NCI-H510A treated with DMSO at 0.1 percent for 48 hours (cell line): ENCODE measurements around the gene NOS1.
"Not testable (repeated sequence)": the region's sequence is repeated elsewhere in the genome, so short reads cannot be mapped to it uniquely, and the experiment has no call there.

Source experiments
- DNase-seq: peaks from one replicate; lab custom pipeline; 2025; lab: John Stamatoyannopoulos, UW

The NOS1 gene

DNA sequence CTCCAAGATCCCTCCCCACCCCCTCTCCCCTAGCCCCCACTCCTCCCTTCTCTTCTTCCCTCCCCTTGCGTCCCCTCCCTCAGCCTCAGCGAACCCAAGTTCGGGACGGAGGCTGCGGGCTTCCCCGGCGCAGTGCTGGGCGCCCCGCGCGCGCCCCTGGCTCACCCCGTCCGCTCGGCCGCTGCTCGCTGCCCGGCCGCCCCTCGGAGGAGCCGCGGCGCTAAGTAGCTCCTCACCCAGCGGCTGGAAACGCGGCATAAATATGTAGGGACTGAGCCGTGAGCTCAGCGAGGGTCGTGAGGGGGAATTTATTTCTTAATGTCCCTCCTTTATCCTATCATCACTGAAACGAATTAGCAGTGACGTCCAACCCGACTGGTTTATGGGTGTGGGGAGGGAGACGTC is at the start of gene NOS1:
NOS1 (minus strand) TSS at position 280 of the 405 bp plus-strand sequence. CDS start 30,557 bp downstream, outside the sequence.
- no peak for DNase-seq

- no peak for DNase-seq
Measured at GRCh38 chr12:117409286-117409685, 47.9 kb upstream of the NOS1 start.

GRCh38 chr12:117408161-117408791 is 46.9 kb upstream of the NOS1 start:
- DNase-seq = peak; percentile 23

DNA sequence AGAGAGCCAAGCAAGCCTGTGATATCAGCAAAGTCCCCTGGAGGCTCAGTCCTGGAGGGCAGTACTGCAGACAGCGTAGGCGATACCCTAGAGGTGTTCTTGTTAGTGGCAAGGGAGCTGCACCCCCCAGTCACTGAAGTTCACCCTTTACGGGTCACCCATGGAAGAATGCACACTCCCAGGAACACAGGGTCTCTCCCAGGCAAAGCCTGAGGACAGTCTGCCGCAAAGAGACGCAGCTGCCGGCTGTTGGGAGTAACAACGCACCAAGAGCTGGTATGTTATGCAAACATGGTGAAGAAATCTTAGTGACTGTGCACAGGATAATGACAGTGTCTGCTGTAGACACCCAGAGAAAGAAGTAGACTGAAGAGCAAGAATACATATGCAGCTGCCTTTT is 43.5 kb upstream of the NOS1 start:
- DNase-seq = no peak

- DNase-seq = no peak
Measured at GRCh38 chr12:117404203-117404853, 42.9 kb upstream of the NOS1 start.

GRCh38 chr12:117403586-117404139 is 42.2 kb upstream of the NOS1 start:
- no peak for DNase-seq

DNA sequence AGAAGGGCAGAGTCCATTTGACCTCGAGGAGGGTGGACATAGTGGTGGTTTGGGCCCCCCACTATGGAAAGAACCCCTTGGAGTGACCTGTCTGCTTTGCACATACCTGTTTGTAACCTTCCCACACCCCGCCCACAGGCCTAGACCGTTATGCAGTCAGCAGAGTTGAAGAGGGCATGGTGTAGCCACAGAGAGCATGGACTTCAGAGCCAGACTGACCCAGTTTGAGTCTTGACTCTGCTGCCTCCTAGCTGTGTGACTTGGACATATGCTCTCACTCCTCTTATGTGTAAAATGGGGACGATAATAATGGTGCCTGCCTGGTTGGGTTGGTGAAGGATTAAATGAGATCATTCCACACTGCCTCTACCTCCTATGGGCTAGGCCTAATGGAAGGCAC is 40.9 kb upstream of the NOS1 start:
- DNase-seq = no peak

DNA sequence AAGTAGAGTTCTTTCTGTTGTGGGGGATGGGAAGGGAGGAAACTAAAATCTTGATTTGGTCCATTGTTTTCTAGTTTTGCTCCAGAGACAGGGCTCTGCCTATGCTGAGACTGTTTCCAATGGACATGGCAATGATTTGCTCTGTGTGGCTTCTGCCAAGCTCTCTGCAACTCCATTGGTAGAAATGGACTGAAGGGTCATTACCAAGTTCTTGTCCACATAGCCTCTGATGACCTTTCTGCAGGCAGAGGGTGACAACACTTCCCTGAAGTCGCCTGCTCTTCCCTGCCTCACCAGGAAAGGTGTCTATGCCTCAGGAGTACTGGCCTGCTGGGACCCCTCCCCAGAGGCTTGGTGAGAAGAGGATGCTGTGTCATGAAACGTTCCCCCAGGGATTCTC is 39.5 kb upstream of the NOS1 start:
- DNase-seq = no peak

DNA sequence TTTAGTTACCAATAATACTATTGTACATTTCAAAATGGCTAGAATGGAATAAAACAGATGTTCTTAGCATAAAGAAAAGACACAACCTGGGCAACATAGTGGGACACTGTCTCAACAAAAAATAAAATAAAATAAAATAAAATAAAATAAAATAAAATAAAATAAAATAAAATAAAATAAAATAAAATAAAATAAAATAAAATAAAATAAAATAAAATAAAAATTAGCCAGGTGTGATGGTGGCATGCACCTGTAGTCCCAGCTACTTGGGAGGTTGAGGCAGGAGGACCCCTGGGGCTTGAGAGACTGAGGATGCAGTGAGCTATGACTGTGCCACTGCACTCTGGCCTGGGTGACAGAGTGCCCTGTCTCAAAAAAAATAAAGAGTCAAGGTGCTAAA is 37.1 kb upstream of the NOS1 start:
- DNase-seq = not testable (repeated sequence)

DNA sequence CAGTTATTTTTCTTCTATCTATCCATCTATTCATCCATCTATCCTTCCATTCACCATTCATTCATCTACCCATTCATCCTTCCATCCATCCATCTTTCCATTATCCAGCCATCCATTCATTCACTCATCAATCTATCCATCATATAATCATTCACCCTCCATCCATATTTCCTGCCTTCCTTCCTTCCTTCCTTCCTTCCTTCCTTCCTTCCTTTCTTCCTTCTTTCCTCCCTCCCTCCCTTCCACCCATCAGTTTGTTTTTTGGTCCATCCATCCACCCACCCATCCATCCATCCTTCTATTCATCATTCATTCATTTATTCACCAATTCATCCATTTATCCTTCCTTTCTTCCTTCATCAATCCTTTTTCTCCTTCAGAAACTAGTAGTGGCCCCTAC is 34.3 kb upstream of the NOS1 start:
- DNase-seq = no peak

GRCh38 chr12:117394491-117394890 is 33.1 kb upstream of the NOS1 start:
- DNase-seq = no peak

GRCh38 chr12:117393656-117394055 is 32.2 kb upstream of the NOS1 start:
- no peak for DNase-seq

- DNase-seq = no peak
Measured at GRCh38 chr12:117390866-117391265, 29.4 kb upstream of the NOS1 start.

DNA sequence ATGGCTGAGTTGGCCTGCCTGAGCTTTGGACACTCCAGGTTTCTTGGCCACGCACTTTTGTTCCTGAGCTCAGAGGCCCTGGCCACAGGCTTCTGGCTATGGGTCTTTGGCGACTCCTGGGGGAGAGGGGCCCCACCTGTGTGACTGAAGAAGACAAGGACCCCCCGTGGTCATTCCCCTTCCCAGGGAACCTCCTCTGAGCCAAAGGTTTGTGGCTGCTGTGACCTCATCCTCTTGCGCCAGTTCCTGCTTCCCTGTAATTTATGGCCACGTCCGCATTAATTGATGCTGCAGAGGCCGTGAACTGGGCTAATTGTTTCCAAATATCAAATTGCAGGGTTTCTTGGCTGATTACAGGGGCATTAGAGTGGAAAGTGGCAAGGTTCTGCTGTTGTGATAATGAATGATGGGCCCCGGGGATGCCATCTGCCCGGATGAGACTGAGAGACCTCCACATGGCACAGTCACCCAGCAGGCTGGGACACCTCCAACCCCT is 27.6 kb upstream of the NOS1 start:
- no peak for DNase-seq

GRCh38 chr12:117387832-117388231 is 26.4 kb upstream of the NOS1 start:
- DNase-seq = no peak

GRCh38 chr12:117384735-117385134 is 23.3 kb upstream of the NOS1 start:
- DNase-seq = no peak

DNA sequence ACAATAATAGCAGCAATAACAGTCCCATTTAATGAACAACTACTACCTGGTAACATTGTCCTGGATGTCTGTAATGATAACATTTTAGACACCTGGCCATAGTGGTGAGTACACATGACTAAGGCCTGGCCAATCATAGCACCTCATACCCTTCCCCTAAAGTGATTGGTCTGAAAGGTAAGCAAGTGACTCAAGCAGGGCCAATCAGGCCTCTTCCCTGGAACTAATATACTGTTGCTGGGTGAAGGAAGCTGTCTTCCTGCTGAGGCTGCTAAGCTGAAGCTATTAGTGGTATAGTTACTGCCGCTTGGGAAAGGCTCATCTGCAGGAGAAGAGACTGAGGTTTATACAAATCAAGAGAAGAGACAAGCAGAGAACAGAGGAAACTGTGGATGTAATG is 18.7 kb upstream of the NOS1 start:
- no peak for DNase-seq

DNA sequence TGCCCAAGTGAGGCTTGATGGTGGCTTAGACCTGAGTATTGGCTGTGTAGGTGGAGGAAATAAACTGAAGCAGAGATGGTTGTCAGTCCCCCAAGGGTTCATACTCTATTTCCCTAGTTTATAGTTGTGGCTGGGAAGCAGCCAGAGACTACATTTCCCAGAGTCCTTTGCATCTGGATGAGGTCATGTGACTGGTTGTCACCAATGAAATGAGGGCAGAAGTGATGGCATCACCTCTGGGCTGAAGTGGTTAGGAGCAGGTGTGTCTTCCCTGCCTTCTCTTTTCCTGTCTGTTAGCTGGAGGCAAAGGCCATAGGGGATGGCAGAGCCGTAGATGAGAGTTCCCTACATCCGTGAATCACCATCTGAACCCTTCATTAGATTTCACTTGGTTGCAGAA is 16.3 kb upstream of the NOS1 start:
- DNase-seq = peak; percentile 70

DNA sequence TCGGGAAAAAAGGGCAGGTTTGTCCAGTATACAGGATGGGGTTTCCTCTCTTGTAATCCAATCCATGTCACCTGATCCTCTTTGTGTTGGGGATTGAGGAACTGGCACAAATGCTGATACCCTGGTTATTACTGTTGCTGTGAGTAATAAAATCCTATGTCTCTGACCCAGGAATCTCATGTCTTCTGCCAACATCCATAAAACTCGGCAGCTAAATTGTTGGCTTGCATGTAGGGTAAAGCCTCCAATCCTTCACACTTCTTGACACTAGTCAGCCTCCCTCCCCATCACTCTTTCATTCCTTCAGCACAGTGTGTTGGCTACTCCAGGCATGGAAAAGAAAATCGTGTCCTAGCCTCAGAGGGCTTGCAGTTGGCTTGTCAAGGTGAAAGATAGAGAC is 9.2 kb upstream of the NOS1 start:
- DNase-seq = peak; percentile 36

GRCh38 chr12:117370000-117370399 is 8.6 kb upstream of the NOS1 start:
- not testable (repeated sequence) for DNase-seq

DNA sequence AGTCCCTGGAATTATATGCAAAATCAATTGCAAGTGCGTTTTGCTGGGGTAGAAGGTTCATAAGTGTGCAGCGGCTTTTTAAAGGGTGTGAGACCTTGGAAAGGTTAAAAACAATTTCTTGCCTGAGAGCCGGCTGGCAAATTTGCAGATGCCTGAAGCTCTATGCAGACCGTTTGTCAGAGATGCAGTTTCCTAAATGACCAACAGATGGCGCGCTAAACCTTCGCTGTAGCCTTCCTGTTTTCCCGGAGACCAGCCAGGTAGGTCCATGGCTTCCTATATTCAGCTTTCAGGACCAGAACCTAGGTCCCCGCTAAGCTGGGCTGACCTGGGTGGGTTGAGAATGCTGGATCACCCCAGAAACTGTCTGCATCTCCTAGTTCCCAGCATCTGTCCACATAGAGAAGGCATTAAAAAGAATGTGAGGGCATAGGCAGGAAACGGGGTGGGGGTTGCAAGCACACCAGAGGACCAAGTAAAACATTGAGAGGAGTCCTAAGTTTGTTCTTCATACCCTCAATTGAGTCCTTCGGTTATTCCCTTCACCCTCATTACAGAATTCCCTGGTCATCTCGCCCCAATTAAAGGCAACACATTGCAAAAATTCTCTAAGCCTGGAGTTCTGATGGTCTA is 5.7 kb upstream of the NOS1 start:
- DNase-seq = peak; percentile 93

- no peak for DNase-seq
Measured at GRCh38 chr12:117365049-117365616, 3.7 kb upstream of the NOS1 start.
